GM18505 (cell line): ENCODE data around the gene COL24A1.

Experiments
- ATAC-seq: cut with Tn5 transposase; IDR thresholded peaks from one replicate; pipeline ENCODE4 v1.9.1; 2021; ENCODE audit not compliant: unreplicated experiment
- POLR2A ChIP-seq: IDR thresholded peaks from 4 replicates; pipeline ENCODE4 v1.6.1; 2011; ENCODE audit warnings: borderline replicate concordance; ENCODE audit not compliant: insufficient read depth, insufficient read length; ENCODE audit errors: extremely low read depth

Gene COL24A1

GRCh38 chr1:85707267-85707989 is 449.1 kb downstream of the COL24A1 start:
- peak; percentile 30 for ATAC-seq

GRCh38 chr1:85705940-85706339 is 450.6 kb downstream of the COL24A1 start:
- ATAC-seq = no peak
- TF ChIP-seq POLR2A = no peak

More at GRCh38 chr1:85707267-85707989, 449.1 kb downstream of the COL24A1 start:
- TF ChIP-seq POLR2A = no peak

- ATAC-seq = no peak
- TF ChIP-seq POLR2A = no peak
These were observed 456.1 kb downstream of the COL24A1 start for GRCh38 chr1:85700422-85700821.

GRCh38 chr1:85697895-85698294 is 458.7 kb downstream of the COL24A1 start:
- no peak for TF ChIP-seq POLR2A
- ATAC-seq = no peak

GRCh38 chr1:85692730-85693314 is 463.8 kb downstream of the COL24A1 start:
- no peak for TF ChIP-seq POLR2A
- no peak for ATAC-seq

GRCh38 chr1:85689775-85690404 is 466.7 kb downstream of the COL24A1 start:
- no peak for ATAC-seq
- no peak for TF ChIP-seq POLR2A

- ATAC-seq = no peak
- TF ChIP-seq POLR2A = no peak
These were observed 473.1 kb downstream of the COL24A1 start for GRCh38 chr1:85683292-85684025.

- no peak for ATAC-seq
- no peak for TF ChIP-seq POLR2A
These were observed 475.5 kb downstream of the COL24A1 start for GRCh38 chr1:85681087-85681486.
